Rectal smooth muscle tissue (tissue), 1 donor: ENCODE data around the gene SCRG1.
A peak's percentile ranks its signal among the peaks of the same experiment; 100 is the strongest.

Experiments used
- H3K27ac ChIP-seq: one replicate; pipeline ENCODE4 v1.7.0; 2013; ENCODE audit warnings: low read depth, low read length, inconsistent platforms
- H3K27me3 ChIP-seq: one replicate; pipeline ENCODE4 v1.7.0; 2013; ENCODE audit warnings: low read length; ENCODE audit not compliant: control insufficient read depth, insufficient read depth
- H3K36me3 ChIP-seq: one replicate; pipeline ENCODE4 v1.7.0; 2013; ENCODE audit warnings: low read length; ENCODE audit not compliant: control insufficient read depth, insufficient read depth
- H3K4me1 ChIP-seq: one replicate; pipeline ENCODE4 v1.7.0; 2013; ENCODE audit warnings: low read length; ENCODE audit not compliant: control insufficient read depth, insufficient read depth
- H3K4me3 ChIP-seq: one replicate; pipeline ENCODE4 v1.7.0; 2013; ENCODE audit warnings: low read length
- H3K9ac ChIP-seq: one replicate; pipeline ENCODE4 v1.7.0; 2013; ENCODE audit warnings: low read length

SCRG1 gene

GRCh38 chr4:173370477-173371291 is 28.2 kb downstream of the SCRG1 start, which contains the start of gene SAP30:
Gene SAP30, plus strand, starts transcription at chr4:173370954. Its CDS starts 229 bp downstream, at chr4:173371183.
- no peaks in the 10 kb centered on the region for H3K4me1 ChIP-seq

GRCh38 chr4:173370130-173370476 is 28.8 kb downstream of the SCRG1 start:
- peak overlapping the region; percentile 97 for H3K27ac ChIP-seq

More at GRCh38 chr4:173370477-173371291, 28.2 kb downstream of the SCRG1 start, which contains the start of gene SAP30:
- H3K27ac ChIP-seq: peak within 1 kb of the TSS; percentile 97
- H3K4me3 ChIP-seq: peak within 1 kb of the TSS; percentile 98
- H3K36me3 ChIP-seq: no peaks in the 10 kb centered on the region
- H3K27me3 ChIP-seq: peaks cover 1% of the 10 kb centered on the region
- H3K9ac ChIP-seq: peak within 1 kb of the TSS; percentile 95

GRCh38 chr4:173367946-173368345 is 31.0 kb downstream of the SCRG1 start:
- H3K27ac ChIP-seq: no peak overlapping the region
- no peak overlapping the region for H3K9ac ChIP-seq
- H3K27me3 ChIP-seq: peaks cover 1% of the 10 kb centered on the region
- no peak overlapping the region for H3K4me3 ChIP-seq
- H3K4me1 ChIP-seq: no peaks in the 10 kb centered on the region
- H3K36me3 ChIP-seq: no peaks in the 10 kb centered on the region

More at GRCh38 chr4:173370130-173370476, 28.8 kb downstream of the SCRG1 start:
- Histone ChIP-seq H3K9ac (peak overlapping the region; percentile 95), H3K4me1 (no peaks in the 10 kb centered on the region), H3K27me3 (peaks cover 1% of the 10 kb centered on the region), H3K4me3 (peak overlapping the region; percentile 94), H3K36me3 (no peaks in the 10 kb centered on the region)

GRCh38 chr4:173367285-173367684 is 31.6 kb downstream of the SCRG1 start:
- Histone ChIP-seq H3K27me3 (peaks cover 1% of the 10 kb centered on the region), H3K27ac (peak overlapping the region; percentile 23), H3K4me1 (no peaks in the 10 kb centered on the region), H3K4me3 (no peak overlapping the region), H3K9ac (no peak overlapping the region), H3K36me3 (no peaks in the 10 kb centered on the region)

- H3K9ac ChIP-seq: no peak overlapping the region
- H3K27ac ChIP-seq: no peak overlapping the region
- no peak overlapping the region for H3K4me3 ChIP-seq
- peaks cover 1% of the 10 kb centered on the region for H3K27me3 ChIP-seq
- no peaks in the 10 kb centered on the region for H3K4me1 ChIP-seq
- no peaks in the 10 kb centered on the region for H3K36me3 ChIP-seq
Measured at GRCh38 chr4:173365359-173365996, 33.4 kb downstream of the SCRG1 start.

GRCh38 chr4:173362666-173363065 is 36.2 kb downstream of the SCRG1 start:
- Histone ChIP-seq H3K27ac (no peak overlapping the region), H3K36me3 (no peaks in the 10 kb centered on the region), H3K4me3 (no peak overlapping the region), H3K27me3 (no peaks in the 10 kb centered on the region), H3K4me1 (no peaks in the 10 kb centered on the region), H3K9ac (no peak overlapping the region)

GRCh38 chr4:173360587-173361221 is 38.2 kb downstream of the SCRG1 start:
- Histone ChIP-seq H3K4me3 (no peak overlapping the region), H3K36me3 (no peaks in the 10 kb centered on the region), H3K4me1 (no peaks in the 10 kb centered on the region), H3K27me3 (no peaks in the 10 kb centered on the region), H3K27ac (no peak overlapping the region), H3K9ac (no peak overlapping the region)

GRCh38 chr4:173357939-173358338 is 41.0 kb downstream of the SCRG1 start:
- H3K27me3 ChIP-seq: no peaks in the 10 kb centered on the region
- H3K4me3 ChIP-seq: no peak overlapping the region
- H3K4me1 ChIP-seq: no peaks in the 10 kb centered on the region
- no peak overlapping the region for H3K9ac ChIP-seq
- H3K36me3 ChIP-seq: no peaks in the 10 kb centered on the region
- H3K27ac ChIP-seq: no peak overlapping the region

GRCh38 chr4:173347467-173347866 is 51.4 kb downstream of the SCRG1 start:
- Histone ChIP-seq H3K9ac (no peak overlapping the region), H3K4me3 (no peak overlapping the region), H3K27me3 (no peaks in the 10 kb centered on the region), H3K36me3 (no peaks in the 10 kb centered on the region), H3K4me1 (no peaks in the 10 kb centered on the region), H3K27ac (no peak overlapping the region)

GRCh38 chr4:173346074-173346473 is 52.8 kb downstream of the SCRG1 start:
- Histone ChIP-seq H3K4me3 (no peak overlapping the region), H3K27ac (no peak overlapping the region), H3K4me1 (no peaks in the 10 kb centered on the region), H3K9ac (no peak overlapping the region), H3K27me3 (no peaks in the 10 kb centered on the region), H3K36me3 (no peaks in the 10 kb centered on the region)

- Histone ChIP-seq H3K9ac (no peak overlapping the region), H3K36me3 (no peaks in the 10 kb centered on the region), H3K27ac (no peak overlapping the region), H3K4me1 (no peaks in the 10 kb centered on the region), H3K27me3 (no peaks in the 10 kb centered on the region), H3K4me3 (no peak overlapping the region)
Measured at GRCh38 chr4:173345648-173346047, 53.3 kb downstream of the SCRG1 start.

GRCh38 chr4:173343832-173344397 is 55.0 kb downstream of the SCRG1 start:
- no peak overlapping the region for H3K9ac ChIP-seq
- H3K27ac ChIP-seq: no peak overlapping the region
- no peaks in the 10 kb centered on the region for H3K36me3 ChIP-seq
- no peaks in the 10 kb centered on the region for H3K4me1 ChIP-seq
- H3K4me3 ChIP-seq: no peak overlapping the region
- no peaks in the 10 kb centered on the region for H3K27me3 ChIP-seq
